ENCODE results near the gene IRX1.

IRX1 gene

DNA sequence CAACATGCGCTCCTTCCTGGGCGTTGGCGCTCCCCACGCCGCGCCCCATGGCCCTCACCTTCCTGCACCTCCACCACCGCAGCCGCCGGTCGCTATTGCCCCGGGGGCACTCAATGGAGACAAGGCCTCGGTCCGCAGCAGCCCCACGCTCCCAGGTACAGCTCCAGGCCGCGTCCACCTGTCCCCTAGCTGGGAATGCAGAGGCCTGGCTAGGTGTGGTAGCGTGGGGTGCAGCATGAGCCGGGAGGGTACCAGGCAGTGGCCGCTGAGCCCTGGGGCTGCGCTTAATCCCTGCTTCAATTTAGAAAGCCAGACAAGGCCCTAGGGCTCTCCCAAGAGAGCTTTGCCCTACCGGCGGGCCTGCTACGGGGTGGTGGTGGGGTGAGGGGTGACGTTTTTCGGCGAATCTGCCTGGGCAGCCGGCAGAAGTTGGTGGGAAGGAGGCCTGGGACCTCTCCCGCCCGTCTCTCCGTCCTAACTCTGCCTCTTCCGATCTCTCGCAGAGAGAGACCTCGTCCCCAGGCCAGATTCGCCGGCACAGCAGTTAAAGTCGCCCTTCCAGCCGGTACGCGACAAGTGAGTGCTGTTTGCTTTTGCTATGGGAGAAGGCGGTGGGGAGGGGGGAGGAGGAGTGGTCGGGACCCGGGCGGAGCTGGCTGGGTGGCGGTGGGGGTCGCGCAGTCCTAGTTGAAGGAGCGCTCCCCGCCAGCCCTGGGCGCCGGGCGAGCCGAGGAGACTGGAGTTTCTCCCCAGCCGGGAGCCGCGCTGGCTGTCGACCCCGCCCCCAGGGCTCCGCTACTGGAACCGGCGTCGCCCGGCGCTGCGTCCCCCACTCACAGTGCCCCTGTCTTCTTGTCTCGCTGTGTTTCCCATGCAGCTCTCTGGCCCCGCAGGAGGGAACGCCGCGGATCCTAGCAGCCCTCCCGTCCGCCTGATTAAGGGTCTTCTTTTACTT, 4.8 kb downstream of the IRX1 start:
- no peak for DNase-seq (ENCODE audit: low spot score)
- no peak for FAIRE-seq

- FAIRE-seq (no peak), DNase-seq (ENCODE audit: low spot score) (no peak)
These were observed 5.6 kb downstream of the IRX1 start for GRCh38 chr5:3601061-3601710.

- no peak for FAIRE-seq
These were observed 6.5 kb downstream of the IRX1 start for GRCh38 chr5:3601911-3602782.

DNA sequence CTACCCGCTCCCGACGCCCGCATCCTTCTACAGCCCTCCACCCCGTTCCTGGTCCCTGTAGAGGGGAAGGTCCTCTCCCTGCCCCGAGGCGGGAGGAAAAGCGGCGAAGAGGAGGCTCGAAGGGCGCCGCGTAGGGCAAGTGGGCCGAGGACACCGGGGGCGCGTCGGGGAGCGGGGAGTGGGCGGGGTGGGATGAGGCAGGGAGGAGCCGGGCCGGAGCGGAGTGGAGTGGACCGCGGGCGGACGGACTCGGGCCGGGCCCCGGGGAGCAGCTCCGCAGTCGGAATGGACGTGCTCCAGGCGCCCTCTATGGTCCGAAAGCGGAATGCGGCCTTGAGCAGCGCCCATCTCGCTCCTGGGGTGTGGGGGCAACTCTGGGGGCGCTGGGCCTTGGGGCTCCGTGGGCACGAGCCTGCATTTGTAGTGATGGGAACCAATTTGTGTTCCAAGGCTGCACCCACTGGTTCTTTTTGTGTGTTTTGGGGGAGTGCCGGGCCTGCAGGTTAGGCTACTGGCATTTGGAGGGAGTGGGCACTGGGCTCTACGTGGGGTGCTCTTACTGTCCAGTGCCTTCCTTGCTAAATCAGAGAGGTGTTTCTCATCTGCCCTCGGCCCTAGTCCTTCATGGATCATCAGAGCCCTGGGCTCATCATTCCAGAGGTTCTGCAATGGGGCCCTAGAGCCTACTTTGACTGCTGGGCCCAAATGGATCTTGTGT, 7.3 kb downstream of the IRX1 start:
- no peak for DNase-seq (ENCODE audit: low spot score)
- no peak for FAIRE-seq

More at GRCh38 chr5:3601911-3602782, 6.5 kb downstream of the IRX1 start:
- no peak for DNase-seq (ENCODE audit: low spot score)

- DNase-seq (ENCODE audit: low spot score) (no peak), FAIRE-seq (no peak)
These were observed 8.9 kb downstream of the IRX1 start for GRCh38 chr5:3604501-3604900.

DNA sequence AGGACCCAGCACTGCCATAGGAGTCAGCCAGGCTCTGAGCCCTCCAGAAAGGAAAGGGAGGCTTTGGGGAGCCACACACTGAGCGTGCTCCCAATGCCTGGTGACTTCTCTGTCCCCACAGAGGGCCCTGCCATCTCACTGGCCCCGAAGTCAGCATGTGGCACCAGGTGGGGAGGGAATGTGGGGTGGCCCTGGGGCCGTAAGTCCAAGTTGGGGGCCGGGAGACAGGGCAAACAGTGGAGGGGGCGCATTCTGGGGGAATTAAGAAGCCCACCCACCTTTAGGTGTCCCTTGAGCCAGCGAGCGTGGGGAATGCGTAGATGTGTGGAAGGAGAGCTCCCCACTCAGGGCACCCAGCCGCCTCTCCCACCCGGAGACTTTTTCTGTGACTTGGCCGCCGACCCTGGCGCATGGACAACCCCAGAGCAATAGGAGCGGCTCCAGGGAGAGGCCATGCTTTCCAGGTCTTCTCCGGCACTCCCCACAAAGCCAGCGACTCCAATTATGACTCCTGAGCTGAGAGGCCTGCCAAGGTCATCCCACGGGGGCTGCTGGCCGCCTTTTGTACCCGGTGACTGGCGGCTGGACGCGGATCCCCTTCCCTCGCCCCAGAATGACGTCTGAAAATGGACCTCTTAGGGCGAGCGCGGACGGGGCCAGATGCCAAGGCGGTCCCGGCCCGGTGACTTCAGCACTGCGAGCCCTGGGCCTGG, 9.8 kb downstream of the IRX1 start:
- no peak for DNase-seq (ENCODE audit: low spot score)
- no peak for FAIRE-seq

GRCh38 chr5:3606121-3606831, 10.6 kb downstream of the IRX1 start:
- no peak for FAIRE-seq
- DNase-seq (ENCODE audit: low spot score): no peak

GRCh38 chr5:3607541-3608181, 12.0 kb downstream of the IRX1 start:
- DNase-seq (ENCODE audit: low spot score) (no peak), FAIRE-seq (no peak)

DNA sequence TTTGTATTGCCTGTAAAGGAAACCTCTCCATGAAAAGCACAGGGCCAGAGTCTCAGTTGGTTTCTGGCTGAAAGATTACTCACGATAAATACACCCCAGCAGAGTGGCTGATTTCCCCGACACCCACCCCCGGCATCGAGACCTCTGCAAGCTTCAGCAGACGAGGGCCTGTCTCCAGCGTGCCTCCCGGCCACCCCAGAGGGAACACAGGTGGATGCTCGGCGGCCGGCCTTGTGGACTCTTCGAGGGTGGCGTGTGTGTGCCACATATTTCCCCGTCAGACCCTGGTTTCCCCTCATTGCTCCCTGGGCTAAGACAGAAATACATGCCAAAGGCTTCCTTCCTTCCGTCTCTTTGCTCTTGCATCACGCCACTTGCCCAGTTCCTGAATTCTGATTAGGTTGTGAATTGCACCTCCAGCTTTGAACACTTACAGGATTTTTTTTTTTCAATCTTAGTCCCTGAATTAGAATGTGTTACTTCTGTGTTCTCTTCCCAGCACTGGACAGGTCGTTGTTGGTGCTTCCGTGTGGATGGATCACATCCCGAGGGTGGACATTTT, 13.6 kb downstream of the IRX1 start:
- no peak for FAIRE-seq
- no peak for DNase-seq (ENCODE audit: low spot score)

DNA sequence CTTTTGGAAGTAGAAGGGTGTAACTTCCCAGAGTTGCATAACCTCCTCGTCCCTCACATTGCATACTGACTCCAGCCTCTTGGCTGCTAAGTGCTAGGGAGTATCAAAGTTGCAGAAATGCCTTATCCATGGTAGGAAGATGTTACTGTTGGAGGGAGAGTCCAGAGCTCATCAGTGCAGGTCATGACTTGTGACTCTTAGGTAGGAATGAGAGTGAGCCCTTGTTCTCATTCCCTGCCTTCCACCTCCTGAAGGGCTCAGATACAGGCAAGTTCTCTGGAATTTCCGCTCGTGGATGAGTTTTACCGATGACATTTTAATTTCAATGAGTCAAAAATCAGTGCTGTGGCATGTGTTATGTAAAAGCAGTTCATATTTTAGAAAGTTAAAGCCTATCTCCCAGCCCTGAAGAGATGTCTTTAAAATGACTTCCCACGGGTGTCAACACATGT, 17.0 kb downstream of the IRX1 start:
- no peak for FAIRE-seq
- DNase-seq (ENCODE audit: low spot score): no peak

GRCh38 chr5:3613726-3614125, 18.1 kb downstream of the IRX1 start:
- no peak for FAIRE-seq
- no peak for DNase-seq (ENCODE audit: low spot score)

DNA sequence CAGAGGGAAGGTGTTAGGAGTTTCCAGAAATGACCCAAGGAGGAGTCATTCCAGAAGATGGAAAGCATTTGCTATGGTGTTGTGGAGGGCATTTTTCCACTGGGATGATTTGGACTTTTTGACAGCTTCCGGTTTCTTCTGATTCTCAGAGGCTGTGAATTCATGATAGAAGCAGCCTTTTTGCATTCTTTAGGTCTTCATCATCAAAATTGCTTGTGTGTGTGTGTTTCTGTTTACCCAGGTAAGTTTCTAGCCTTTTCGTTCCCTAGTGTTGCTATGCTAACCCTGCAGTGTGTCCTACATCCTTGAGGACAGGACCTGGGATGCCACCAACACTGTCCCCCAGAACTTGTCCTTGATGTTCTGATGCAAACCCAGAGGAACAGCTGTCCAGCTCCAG, 19.6 kb downstream of the IRX1 start:
- no peak for DNase-seq (ENCODE audit: low spot score)
- FAIRE-seq: no peak

- no peak for FAIRE-seq
- no peak for DNase-seq (ENCODE audit: low spot score)
These were observed 20.2 kb downstream of the IRX1 start for GRCh38 chr5:3615829-3616228.

GRCh38 chr5:3619579-3619978, 23.9 kb downstream of the IRX1 start:
- no peak for DNase-seq (ENCODE audit: low spot score)
- no peak for FAIRE-seq

DNA sequence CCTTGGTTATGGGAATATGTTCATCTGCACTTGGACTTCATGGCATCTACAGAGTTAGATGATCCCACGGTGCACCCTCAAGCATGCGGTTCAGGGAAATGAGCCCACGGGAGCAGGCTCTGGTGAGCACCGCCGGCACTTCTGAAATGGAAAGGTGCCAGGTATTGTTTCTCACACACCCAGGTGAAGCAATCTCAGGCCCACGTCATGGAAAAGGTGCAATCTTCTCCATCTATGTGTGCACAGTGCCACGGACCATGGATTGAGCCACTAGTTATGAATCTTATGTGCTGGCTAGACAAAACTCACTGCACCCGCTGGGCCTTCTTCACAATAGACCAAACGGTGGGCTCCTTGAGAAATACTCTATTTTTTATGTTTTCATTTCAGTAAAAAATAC, 27.3 kb downstream of the IRX1 start:
- DNase-seq (ENCODE audit: low spot score) (no peak), FAIRE-seq (no peak)

DNA sequence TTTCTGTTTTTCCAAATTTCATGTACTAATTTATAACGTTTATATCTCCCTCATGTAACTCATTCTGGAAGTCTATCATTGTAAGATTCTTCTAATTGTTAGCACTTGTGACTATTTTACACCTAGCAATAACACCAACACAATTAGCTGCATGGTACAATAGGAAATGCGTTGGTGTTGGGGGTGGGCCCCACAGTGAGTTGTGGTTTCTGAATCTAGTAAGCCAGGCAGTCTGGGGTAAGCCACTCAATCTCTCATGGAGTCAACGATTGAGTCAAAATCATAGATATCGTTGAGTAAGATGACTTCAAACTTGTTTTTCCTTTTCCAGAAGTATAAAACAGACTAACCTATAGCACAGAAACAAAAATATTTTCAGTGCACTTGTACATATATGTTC, 30.0 kb downstream of the IRX1 start:
- DNase-seq (ENCODE audit: low spot score) (no peak), FAIRE-seq (no peak)

GRCh38 chr5:3634061-3634460, 38.4 kb downstream of the IRX1 start:
- no peak for FAIRE-seq
- no peak for DNase-seq (ENCODE audit: low spot score)

- no peak for DNase-seq (ENCODE audit: low spot score)
- no peak for FAIRE-seq
These were observed 43.5 kb downstream of the IRX1 start for GRCh38 chr5:3639175-3639574.

DNA sequence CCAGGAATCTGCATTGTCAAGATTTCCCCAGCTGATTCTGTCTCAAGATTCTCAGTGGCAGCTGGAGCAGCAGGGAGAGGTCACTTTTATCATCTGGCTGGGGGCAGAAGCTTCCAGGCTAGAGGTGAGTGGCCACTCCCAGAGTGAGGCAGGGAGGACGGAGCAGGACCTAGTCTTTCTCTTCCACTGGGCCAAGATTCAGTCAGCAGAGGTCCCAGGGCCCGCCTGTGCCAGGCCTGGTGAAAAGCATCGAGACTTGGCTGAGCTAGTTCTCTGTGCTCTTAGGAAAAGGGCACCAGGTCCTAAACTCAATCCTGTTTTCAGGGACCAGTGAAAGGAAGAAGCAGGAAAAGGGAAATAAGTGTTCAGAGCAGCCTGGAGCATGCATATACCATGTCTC, 46.6 kb downstream of the IRX1 start:
- FAIRE-seq: no peak
- no peak for DNase-seq (ENCODE audit: low spot score)
